ENCODE data around the gene SLC35F5.
"Not testable (repeated sequence)": the region's sequence is repeated elsewhere in the genome, so short reads cannot be mapped to it uniquely, and the experiment has no call there.

SLC35F5 gene

DNA sequence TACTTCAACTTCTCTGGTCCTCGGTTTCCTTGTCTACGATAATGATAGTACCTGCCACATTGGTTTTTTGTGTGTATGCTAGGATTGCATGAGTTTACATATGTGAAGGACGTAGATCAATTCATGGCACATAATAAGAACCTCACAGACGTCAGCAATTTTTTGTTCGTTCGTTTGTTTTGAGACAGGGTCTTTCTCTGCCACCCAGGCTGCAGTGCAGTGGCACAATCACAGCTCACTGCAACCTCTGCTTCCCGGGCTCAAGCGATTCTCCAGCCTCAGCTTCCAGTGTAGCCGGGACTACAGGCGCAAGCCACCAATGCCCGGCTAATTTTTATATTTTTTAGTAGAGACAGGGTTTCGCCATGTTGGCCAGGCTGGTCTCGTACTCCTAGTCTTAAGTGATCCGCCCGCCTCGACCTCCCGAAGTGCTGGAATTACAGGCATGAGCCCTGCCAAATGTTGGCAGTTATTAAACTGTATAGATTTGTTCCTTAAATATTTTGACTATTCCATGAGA, 756 bp upstream of the SLC35F5 start:
- DNase-seq (ENCODE audit: low read depth in 2 of 3, low spot score in 1 of 3), result peak in 1 of 3 donors; percentile 2

DNA sequence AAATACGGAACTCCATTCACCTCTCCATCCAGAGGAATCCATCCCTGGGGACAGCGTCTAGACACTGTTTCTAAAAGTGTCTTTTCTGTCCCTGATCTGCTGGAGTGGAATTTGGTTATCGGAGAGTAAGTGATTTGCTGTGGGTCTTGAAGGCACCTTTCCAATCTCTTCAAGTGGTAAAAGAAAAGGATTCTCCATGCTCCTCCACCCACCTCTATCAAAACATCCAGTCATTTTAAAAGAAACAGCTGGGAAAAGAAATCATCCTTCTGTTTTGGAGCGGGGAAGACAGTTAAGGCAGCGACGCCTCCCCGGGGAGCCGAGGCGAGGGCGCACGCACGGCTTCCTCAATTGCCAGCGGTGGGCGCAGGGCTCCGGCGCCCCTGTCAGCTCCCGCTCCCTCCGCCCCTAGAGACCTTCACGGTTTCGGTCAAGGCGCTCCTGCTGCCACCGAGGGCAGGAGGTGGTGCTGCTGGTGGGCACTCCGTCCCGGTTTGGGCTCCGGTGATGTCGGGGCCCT, 547 bp downstream of the SLC35F5 start:
- DNase-seq (ENCODE audit: low read depth in 2 of 3, low spot score in 1 of 3), result peak in 1 of 3 donors; percentile 29

DNA sequence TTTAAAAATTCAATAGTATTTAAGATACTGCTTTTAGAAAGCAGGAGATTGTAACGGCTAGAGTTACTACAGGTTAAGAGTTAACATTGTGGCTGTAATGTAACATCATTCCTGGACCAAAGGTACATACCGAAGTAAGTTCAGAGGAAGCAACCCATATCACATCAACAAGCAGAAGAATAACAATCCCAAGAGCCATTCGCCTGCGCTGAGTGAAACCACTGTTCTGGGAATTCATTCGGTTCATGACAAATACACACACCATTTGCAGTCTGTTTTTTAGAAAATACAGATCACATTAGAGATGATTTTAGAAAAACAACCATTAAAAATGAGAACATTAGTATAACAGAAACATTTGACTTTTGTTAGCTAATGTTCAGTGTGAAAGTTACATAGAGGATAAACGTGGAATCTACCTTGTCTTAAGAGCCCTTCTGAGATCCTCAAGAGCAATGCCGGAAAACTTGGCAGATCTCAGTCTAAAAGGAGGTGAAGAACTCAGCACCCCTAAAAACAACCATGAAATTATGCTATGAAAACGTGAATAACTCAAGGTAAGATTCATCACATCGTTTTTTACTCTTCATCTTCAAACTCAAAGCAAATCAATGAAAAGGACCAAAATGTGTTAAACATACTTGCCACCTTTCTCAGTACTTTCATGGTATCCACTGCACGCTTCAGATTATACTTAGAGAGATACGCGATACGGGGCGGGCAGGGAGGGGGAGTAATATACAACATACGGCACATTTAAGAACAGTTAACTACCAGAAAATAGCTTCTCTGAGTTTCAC, 1.2 kb downstream of the SLC35F5 start:
- DNase-seq (ENCODE audit: low read depth in 2 of 3, low spot score in 1 of 3), result no peak

DNA sequence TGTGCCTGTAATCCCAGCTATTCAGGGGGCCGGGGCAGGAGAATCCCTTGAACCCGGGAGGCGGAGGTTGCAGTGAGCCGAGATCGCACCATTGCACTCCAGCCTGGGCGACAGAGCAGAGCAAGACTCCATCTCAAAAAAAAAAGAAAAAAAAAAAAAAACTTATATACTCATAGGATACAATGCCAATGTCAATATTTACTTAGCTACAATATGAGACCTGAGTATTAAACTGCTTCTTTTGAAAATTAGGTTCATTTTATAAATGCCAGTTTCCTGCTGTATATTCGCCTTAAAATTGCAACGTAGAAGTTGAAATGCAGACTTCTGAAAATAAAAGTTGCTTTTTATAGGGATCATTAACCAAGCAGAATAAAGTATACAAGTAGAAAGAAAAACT, 2.3 kb downstream of the SLC35F5 start:
- no peak for DNase-seq (ENCODE audit: low read depth in 2 of 3, low spot score in 1 of 3)

DNA sequence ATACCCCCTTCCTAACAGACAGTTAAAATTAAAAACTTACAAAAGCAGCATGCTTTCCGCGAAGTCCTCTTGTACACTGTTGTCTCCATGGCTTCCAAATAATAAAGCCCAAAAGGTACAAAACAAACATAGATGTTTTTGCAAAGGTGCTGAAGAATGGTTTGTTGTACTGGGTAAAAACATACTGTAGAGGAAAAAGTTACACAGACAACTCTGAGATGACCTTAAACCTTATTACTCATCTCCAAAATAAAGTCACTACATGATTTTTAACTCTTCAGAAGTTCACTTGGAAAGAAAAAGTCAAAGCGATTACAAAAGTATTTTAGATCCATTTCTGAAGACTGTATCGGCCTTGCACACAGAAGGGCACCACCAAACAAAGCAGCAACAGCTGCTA, 6.1 kb downstream of the SLC35F5 start:
- no peak for DNase-seq (ENCODE audit: low read depth in 2 of 3, low spot score in 1 of 3)

DNA sequence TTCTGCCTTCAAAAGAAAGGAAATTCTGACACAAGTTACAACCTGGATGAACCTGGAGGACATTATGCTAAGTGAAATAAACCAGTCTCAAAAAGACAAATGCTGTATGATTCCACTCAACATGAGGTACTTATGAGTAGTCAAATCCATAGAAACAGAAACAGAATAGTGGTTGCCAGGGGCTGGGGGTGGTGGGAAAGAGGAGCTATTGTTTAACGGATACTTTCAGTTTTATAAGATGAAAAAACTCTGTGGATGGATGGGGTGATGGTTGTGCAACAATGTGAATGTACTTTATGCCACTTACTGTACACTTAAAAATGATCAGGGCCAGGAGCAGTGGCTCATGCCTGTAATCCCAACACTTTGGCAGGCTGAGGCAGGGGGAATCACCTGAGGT, 15.4 kb downstream of the SLC35F5 start:
- DNase-seq (ENCODE audit: low read depth in 2 of 3, low spot score in 1 of 3), result no peak

DNA sequence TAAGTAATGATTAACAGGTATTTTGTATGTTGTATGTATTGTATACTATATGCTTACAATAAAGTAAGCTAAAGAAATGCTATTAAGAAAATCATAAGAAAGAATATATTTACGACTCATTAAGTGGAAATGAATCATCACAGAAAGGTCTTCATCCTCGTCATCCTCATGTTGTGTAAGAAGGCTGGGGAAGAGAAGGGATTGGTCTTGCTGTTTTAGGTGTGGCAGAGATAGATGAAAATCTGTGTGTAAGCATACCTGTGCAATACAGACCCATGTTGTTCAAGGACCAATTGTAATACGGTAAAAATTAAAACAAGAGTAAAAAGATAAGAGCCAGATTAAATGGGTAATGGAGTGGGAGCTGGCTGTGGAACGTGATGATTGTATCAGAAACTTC, 16.6 kb downstream of the SLC35F5 start:
- DNase-seq (ENCODE audit: low read depth in 2 of 3, low spot score in 1 of 3), result no peak

DNA sequence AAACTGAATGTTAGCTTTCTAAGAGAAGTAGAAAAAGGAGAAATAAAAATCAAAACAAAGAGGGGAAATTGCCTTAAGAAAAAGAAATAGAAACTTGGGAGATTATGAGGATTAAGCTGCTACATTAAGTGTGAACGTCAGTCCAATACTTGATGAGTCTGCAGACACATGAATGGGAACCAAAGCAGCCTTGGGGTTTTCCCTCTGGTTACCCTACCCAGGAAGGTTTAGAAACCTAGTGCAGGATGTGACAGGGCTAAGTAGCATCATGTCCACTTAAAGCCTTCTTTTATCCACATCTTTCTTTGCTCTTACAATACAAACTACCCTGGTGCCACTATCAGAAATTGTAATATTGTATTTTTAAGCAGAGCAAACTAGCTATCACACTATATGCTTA, 22.3 kb downstream of the SLC35F5 start:
- DNase-seq (ENCODE audit: low read depth in 2 of 3, low spot score in 1 of 3), result no peak

DNA sequence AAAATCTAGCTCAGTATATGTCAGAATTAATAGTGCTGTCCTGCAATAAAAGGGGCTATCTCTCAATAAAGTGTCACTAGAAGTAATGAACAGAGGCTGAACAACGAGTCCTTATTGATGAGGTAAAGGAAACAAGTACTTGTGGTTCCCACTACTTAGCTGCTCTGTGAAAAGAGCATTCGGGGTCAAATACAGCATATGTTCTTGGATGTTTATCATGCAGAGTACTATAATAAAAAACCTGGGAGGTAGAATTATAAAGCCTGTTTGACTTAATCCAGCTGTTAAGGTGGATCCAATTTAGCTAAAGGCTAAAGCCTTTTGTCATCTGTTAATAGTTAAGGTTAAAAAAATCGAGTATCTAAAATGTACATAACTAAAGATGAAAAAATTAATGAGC, 32.4 kb downstream of the SLC35F5 start:
- no peak for DNase-seq (ENCODE audit: low read depth in 2 of 3, low spot score in 1 of 3)

DNA sequence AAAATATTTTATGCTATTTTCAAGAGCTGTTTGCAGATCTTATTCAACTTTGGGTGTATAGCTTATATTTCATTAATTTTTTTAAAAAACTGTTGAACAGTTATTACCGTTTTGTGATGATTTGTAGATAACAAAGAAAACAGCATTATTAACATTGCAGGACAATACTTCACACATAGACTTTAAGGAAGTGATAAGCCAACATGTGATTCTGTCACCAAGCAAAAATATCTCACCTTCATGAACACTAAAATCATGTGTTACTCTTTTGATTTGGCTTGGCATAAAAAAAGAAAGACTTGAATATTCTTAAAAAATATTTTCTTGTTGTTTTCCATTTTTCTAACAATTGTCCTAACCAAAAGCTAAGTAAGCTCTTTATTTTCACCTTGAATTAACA, 33.0 kb downstream of the SLC35F5 start:
- DNase-seq (ENCODE audit: low read depth in 2 of 3, low spot score in 1 of 3), result no peak

DNA sequence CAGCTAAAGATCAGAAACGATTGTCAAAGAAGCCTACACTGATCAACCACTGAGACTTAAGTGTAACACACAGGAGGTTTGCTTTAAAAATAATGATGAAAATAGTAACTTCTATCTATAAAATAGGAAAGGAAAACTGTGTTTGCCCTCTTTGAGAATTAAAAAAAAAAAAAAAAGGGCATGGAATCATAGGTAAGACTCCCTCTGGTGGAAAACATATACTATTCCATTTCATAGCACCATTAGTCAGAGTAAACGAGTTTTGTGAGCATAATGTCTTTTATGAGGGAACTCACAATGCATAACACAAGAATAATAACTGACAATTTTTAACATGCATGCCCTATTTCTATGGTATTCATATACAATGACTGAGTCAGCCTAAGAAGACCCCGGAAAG, 36.3 kb downstream of the SLC35F5 start:
- DNase-seq (ENCODE audit: low read depth in 2 of 3, low spot score in 1 of 3), result no peak

DNA sequence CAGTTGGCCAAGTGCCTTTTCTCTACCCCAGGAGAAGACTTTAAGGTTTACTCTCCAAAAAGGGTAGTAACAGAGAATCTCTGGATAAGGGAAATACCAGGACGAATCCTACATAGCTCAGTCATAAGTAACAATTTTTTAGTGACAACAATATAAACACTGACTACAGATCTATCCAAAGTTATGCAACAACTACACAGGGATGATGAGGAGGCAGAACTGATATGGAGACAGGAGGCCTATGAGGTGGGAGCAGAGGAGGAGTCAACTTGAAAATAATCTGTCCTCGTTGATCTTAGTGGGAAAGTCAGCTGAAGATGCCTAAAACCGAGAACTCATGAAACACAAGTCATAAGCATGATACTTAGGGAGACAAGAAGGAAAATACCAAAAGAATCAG, 40.2 kb downstream of the SLC35F5 start:
- DNase-seq (ENCODE audit: low read depth in 2 of 3, low spot score in 1 of 3), result no peak

DNA sequence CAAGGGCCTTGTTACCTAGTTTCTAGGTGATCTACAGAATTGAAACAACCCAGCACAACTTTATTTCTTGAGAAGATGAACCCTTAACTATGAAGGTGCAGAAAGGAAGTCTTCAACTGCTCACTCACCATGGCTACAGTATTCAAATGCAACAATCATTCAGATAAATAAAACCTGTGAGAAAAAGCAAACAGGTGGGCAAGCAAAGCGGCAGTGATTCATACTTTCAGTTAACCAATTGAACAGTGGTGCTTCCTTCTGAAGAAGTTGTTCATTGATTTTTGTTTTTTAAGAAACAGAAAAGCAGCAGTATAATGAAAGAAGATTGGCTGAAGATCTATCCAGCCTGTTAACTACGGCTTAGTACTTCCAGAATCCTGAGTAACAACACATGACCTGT, 43.5 kb downstream of the SLC35F5 start:
- no peak for DNase-seq (ENCODE audit: low read depth in 2 of 3, low spot score in 1 of 3)

DNA sequence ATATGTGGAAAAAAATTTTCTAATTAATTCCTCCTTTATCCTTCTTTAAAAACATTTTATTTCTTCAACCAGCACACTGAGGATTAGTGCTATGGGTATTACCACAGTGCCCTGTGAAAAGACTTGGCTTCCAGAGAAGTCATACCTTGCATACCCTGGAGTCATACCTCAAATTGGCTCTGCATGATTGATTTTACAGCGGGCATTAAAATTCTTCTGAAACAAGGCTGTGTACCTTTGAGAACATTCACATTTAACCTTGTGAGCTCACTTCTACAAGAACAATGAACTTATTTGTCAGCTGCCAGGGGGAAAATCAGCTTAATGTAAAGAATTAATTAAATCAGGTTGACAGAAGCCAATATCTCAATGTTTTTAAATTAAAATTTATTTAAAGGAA, 44.6 kb downstream of the SLC35F5 start:
- DNase-seq (ENCODE audit: low read depth in 2 of 3, low spot score in 1 of 3), result no peak

DNA sequence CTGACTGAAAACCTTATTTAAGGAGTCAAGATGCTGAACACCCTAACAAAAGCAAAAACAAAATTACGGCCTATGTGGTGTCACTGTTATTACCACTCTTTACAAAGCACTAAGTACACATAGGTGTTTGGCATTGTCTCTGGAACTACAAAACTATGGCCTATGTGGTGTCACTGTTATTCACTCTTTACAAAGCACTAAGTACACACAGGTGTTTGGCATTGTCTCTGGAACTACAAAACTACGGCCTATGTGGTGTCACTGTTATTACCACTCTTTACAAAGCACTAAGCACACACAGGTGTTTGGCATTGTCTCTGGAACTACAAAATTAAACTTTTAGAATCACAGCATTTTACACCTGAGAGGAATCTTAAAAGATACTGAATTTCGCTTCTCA, 47.4 kb downstream of the SLC35F5 start:
- DNase-seq (ENCODE audit: low read depth in 2 of 3, low spot score in 1 of 3), result no peak

DNA sequence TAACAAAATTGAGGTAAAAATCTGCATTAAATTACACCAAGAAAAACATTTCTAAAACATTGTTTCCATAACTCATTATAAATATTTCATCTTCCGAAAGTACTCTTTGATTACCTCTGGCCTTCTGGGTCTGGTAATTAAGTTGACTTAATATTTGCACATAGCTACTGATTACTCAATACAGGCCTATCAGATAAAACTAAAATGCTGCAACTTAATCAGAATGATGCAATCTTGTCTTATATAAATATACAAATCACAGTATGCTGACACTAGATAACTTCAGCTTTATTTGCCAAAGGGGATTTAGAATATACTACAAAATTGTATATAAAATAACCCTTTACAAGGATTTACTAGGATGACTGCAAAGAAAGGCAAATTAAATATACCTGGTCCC, 49.3 kb downstream of the SLC35F5 start:
- no peak for DNase-seq (ENCODE audit: low read depth in 2 of 3, low spot score in 1 of 3)

DNA sequence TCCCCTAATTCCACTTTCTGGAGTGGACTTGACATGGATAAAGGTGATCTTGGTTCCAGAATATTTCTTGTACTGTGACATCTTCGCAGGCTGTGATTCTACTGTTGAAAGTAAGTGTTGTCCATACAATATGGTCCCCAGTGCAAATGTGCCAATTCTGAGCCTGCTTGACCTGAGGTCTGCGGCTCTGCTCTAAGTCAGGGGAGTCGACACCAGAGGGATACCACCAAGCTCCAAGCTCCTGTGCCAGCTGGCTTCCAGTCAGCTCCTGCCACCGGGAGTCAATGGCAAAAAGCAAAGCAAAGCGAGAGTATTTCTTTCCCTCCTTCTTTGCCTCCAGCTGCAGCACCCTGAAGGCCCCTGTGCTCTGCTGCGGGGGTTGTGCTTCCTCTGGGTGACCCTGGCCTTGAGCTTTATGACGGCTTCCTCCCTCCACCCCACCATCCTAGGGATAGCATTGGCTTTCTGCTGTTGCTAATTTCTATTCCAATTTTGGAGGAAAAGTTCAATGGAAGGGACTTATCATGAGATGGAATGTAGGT, 50.4 kb downstream of the SLC35F5 start:
- DNase-seq (ENCODE audit: low read depth in 2 of 3, low spot score in 1 of 3), result no peak

DNA sequence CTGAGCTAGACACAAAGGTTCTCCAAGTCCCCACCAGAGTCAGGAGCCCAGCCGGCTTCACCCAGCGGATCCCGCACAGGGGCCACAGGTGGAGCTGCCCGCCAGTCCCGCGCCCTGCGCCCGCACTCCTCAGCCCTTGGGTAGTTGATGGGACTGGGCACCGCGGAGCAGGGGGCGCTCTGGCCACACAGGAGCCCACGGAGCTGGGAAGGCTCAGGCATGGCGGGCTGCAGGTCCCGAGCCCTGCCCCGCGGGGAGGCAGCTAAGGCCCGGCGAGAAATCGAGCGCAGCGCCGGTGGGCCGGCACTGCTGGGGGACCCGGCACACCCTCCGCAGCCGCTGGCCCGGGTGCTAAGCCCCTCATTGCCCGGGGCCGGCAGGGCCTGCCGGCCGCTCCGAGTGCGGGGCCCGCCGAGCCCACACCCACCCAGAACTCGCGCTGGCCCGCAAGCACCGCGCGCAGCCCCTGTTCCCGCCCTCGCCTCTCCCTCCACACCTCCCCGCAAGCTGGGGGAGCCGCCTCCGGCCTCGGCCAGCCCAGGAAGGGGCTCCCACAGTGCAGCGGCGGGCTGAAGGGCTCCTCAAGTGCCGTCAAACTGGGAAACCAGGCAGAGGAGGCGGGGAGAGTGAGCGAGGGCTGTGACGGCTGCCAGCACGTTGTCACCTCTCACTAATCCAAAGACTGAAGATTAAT, 52.0 kb downstream of the SLC35F5 start:
- not testable (repeated sequence) for DNase-seq (ENCODE audit: low read depth in 2 of 3, low spot score in 1 of 3)

DNA sequence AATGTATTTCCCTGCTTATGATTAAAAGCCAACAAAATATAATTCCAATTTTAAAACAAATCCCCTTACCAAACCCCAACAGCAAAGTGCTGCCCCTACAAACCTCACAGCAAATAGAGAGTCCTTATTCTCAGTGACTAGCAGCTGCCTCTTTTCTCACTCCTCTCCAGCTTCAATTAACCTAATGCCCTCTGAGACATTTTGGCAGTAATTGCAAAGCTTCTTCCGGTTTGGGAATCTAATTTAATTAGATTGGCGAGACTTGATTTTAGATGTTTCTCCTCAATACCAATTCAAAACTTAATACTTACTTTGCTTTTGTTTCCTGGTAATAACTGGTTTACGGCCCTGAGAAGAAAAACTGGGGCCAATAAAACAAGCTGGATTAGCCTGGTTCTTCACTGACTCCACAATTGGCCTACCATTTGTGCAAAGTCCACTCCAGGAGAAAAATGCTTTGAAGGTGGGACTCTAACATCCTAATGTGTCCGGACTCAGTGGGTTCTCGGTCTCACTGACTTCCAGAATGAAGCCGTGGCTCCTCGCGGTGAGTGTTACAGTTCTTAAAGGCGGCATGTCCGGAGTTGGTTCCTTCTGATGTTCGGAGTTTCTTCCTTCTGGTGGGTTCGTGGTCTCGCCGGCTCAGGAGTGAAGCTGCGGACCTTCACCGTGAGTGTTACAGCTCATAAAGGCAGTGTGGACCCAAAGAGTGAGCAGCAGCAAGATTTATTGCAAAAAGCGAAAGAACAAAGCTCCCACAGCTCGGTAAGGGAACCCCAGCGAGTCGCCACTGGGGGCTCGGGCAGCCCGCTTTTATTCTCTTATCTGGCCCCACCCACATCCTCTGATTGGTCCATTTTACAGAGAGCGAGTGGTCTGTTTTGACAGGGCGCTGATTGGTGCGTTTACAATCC, 52.8 kb downstream of the SLC35F5 start:
- no peak for DNase-seq (ENCODE audit: low read depth in 2 of 3, low spot score in 1 of 3)

DNA sequence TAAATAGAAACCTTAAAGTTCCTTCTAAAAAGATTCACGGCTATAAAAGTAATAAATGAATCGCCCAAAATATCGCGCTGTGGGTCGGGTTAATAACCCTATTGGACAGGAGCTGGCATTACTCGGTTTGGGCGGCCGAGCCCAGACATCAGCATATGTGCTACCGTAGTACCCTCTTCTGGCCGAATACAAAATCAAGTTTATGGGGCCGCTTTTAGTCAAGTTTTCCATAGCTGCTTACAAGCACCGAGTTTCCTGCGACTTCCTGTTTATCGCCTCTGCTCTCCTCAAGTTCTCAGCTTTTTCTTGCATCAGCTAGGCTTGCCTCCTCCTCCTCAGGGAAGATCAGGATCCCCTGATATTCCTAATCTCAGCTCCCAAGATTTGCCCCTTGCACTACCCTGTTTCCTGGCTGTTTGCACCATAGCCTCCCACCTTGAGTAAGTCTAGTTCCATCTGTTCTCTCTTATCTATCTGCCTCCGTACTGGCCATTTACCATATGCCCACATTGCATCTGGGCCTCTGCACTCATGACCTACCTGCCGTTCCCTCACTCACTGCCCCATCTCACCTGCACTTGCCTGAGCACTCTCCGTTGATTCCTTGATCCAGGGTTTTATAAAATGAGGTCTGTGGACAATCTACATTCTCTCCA, 56.1 kb downstream of the SLC35F5 start:
- DNase-seq (ENCODE audit: low read depth in 2 of 3, low spot score in 1 of 3), result peak in 1 of 3 donors; percentile 39

Data from stimulated activated CD4-positive, alpha-beta T cell treated with anti-CD3 and anti-CD28 coated beads, Interleukin-12 subunit alpha, Interleukin-12 subunit beta, amount 100 ng/mL, for 48 hours (primary cell).